H9 (cell line): ENCODE measurements around the gene CDH4. TPM values are rescaled to one million over a fixed set of nuclear protein-coding genes. Genes with fewer than 3 reads are reported as not detected.

Experiments
- DNase-seq: peaks from one replicate; pipeline ENCODE4 v3.0.0-alpha.2; 2017
- H2AFZ ChIP-seq: one replicate; pipeline ENCODE4 v1.6.1; 2013; ENCODE audit warnings: mild to moderate bottlenecking, low read length, control low read depth, moderate library complexity
- H2AK5ac ChIP-seq: 2 replicates; pipeline ENCODE4 v1.6.1; 2013; ENCODE audit warnings: low read length, control low read depth, mixed read lengths; ENCODE audit not compliant: insufficient read length
- H2BK120ac ChIP-seq: one replicate; pipeline ENCODE4 v1.6.1; 2013; ENCODE audit warnings: low read depth, mild to moderate bottlenecking, low read length, control low read depth, inconsistent platforms; ENCODE audit not compliant: poor library complexity, severe bottlenecking
- H2BK12ac ChIP-seq: 2 replicates; pipeline ENCODE4 v1.6.1; 2013; ENCODE audit warnings: low read length, control low read depth, mixed read lengths, low read depth; ENCODE audit not compliant: insufficient read length
- H2BK15ac ChIP-seq: 2 replicates; pipeline ENCODE4 v1.6.1; 2013; ENCODE audit warnings: low read depth, low read length, control low read depth
- H2BK20ac ChIP-seq: one replicate; pipeline ENCODE4 v1.6.1; 2013; ENCODE audit warnings: low read depth, mild to moderate bottlenecking, low read length, control low read depth, inconsistent platforms; ENCODE audit not compliant: poor library complexity, severe bottlenecking
- H2BK5ac ChIP-seq: 2 replicates; pipeline ENCODE4 v1.6.1; 2013; ENCODE audit warnings: low read length, control low read depth, mixed read lengths; ENCODE audit not compliant: insufficient read length
- H3K14ac ChIP-seq: 2 replicates; pipeline ENCODE4 v1.6.1; 2013; ENCODE audit warnings: low read length, control low read depth; ENCODE audit not compliant: insufficient read depth
- H3K18ac ChIP-seq: 2 replicates; pipeline ENCODE4 v1.6.1; 2013; ENCODE audit warnings: low read depth, mild to moderate bottlenecking, mixed read lengths, low read length, control low read depth; ENCODE audit not compliant: insufficient read length
- H3K23ac ChIP-seq: 2 replicates; pipeline ENCODE4 v1.6.1; 2013; ENCODE audit warnings: low read length, control low read depth, mixed read lengths, low read depth; ENCODE audit not compliant: insufficient read length
- H3K23me2 ChIP-seq: 2 replicates; pipeline ENCODE4 v1.6.1; 2013; ENCODE audit warnings: low read depth, mild to moderate bottlenecking, mixed read lengths, low read length, control low read depth; ENCODE audit not compliant: insufficient read length, poor library complexity, severe bottlenecking
- H3K27ac ChIP-seq: 2 replicates; pipeline ENCODE4 v1.5.1; 2013; ENCODE audit warnings: low read length, control low read depth, mixed read lengths, low read depth; ENCODE audit not compliant: insufficient read length
- H3K27me3 ChIP-seq: 2 replicates; pipeline ENCODE4 v1.6.1; 2013; ENCODE audit warnings: low read length, control low read depth, inconsistent platforms; ENCODE audit not compliant: insufficient read depth
- H3K4ac ChIP-seq: 2 replicates; pipeline ENCODE4 v1.6.1; 2013; ENCODE audit warnings: low read depth, mild to moderate bottlenecking, control low read depth, inconsistent platforms, low read length, moderate library complexity
- H3K4me1 ChIP-seq: 2 replicates; pipeline ENCODE4 v1.6.1; 2013; ENCODE audit warnings: low read length, control low read depth, inconsistent platforms; ENCODE audit not compliant: insufficient read depth
- H3K4me2 ChIP-seq: 2 replicates; pipeline ENCODE4 v1.6.1; 2013; ENCODE audit warnings: low read length, control low read depth, mixed read lengths; ENCODE audit not compliant: insufficient read length, insufficient read depth
- H3K56ac ChIP-seq: 2 replicates; pipeline ENCODE4 v1.6.1; 2013; ENCODE audit warnings: low read depth, mild to moderate bottlenecking, mixed read lengths, low read length, control low read depth; ENCODE audit not compliant: insufficient read length
- H3K79me1 ChIP-seq: 2 replicates; pipeline ENCODE4 v1.6.1; 2013; ENCODE audit warnings: low read depth, mild to moderate bottlenecking, moderate library complexity, low read length, control low read depth, inconsistent platforms; ENCODE audit not compliant: insufficient read depth, poor library complexity, severe bottlenecking
- H3K79me2 ChIP-seq: 2 replicates; pipeline ENCODE4 v1.6.1; 2013; ENCODE audit warnings: low read length, control low read depth, inconsistent platforms; ENCODE audit not compliant: insufficient read depth
- H3K9ac ChIP-seq: 2 replicates; pipeline ENCODE4 v1.6.1; 2013; ENCODE audit warnings: low read length, control low read depth, mixed read lengths; ENCODE audit not compliant: insufficient read length; ENCODE audit errors: extremely low read depth
- H3K9me3 ChIP-seq: one replicate; pipeline ENCODE4 v1.6.1; 2013; ENCODE audit warnings: low read depth, low read length, inconsistent platforms; ENCODE audit not compliant: control insufficient read depth
- H3T11ph ChIP-seq: one replicate; pipeline ENCODE4 v1.6.1; 2013; ENCODE audit warnings: mild to moderate bottlenecking, low read length, control low read depth, inconsistent platforms
- H4K20me1 ChIP-seq: one replicate; pipeline ENCODE4 v1.6.1; 2013; ENCODE audit not compliant: control insufficient read depth, insufficient read length, insufficient read depth
- H4K5ac ChIP-seq: 2 replicates; pipeline ENCODE4 v1.6.1; 2013; ENCODE audit warnings: low read depth, mild to moderate bottlenecking, mixed read lengths, low read length, control low read depth; ENCODE audit not compliant: insufficient read length
- H4K8ac ChIP-seq: replicated peaks from 2 replicates; pipeline ENCODE4 v1.6.1; 2013; ENCODE audit warnings: low read length, control low read depth, mixed read lengths, low read depth; ENCODE audit not compliant: insufficient read length
- H4K91ac ChIP-seq: 2 replicates; pipeline ENCODE4 v1.6.1; 2013; ENCODE audit warnings: low read depth, mild to moderate bottlenecking, moderate library complexity, mixed read lengths, low read length, control low read depth; ENCODE audit not compliant: insufficient read length
- H3K27ac Mint-ChIP-seq, 3 experiments: 2 replicates in 2 of 3; 3 replicates in 1 of 3; pipeline ENCODE4 v1.8.0; 2020 to 2021; ENCODE audit warnings: mixed read lengths in 3 of 3, mild to moderate bottlenecking in 1 of 3, moderate library complexity in 1 of 3
- H3K27me3 Mint-ChIP-seq: 2 replicates; pipeline ENCODE4 v1.8.0; 2021; ENCODE audit warnings: low read depth, mild to moderate bottlenecking, moderate library complexity, mixed read lengths
- H3K36me3 Mint-ChIP-seq, 3 experiments: 2 replicates in 2 of 3; 3 replicates in 1 of 3; pipeline ENCODE4 v1.8.0; 2020 to 2021; ENCODE audit warnings: low read depth in 3 of 3, mixed read lengths in 3 of 3; ENCODE audit not compliant: insufficient read depth in 1 of 3
- H3K4me1 Mint-ChIP-seq, 2 experiments: 2 replicates each; pipeline ENCODE4 v1.8.0; 2020; ENCODE audit warnings: mixed read lengths in 2 of 2
- H3K4me3 Mint-ChIP-seq, 2 experiments: 2 replicates in 1 of 2; 3 replicates in 1 of 2; pipeline ENCODE4 v1.8.0; 2020 to 2021; ENCODE audit warnings: mild to moderate bottlenecking in 2 of 2, mixed read lengths in 2 of 2, moderate library complexity in 1 of 2
- H3K9me3 Mint-ChIP-seq, 2 experiments: 2 replicates in 1 of 2; 3 replicates in 1 of 2; pipeline ENCODE4 v1.8.0; 2020; ENCODE audit warnings: mild to moderate bottlenecking in 2 of 2, mixed read lengths in 2 of 2, moderate library complexity in 1 of 2
- CTCF ChIP-seq: fragments of 200-600 bp; sonication (generic); conservative IDR thresholded peaks from 3 replicates; pipeline ENCODE4 v1.8.0; 2021; ENCODE audit warnings: antibody characterized with exemption, mild to moderate bottlenecking
- WGBS: extraction: QIAGEN DNeasy Blood & Tissue Kit; methylation state at CpG from one replicate; pipeline ENCODE4 v1.1.7; 2013; ENCODE audit warnings: missing lambda C conversion rate, low lambda C conversion rate, mixed read lengths; ENCODE audit not compliant: insufficient read length; ENCODE audit errors: extremely low coverage; 5-methylcytosine and 5-hydroxymethylcytosine counted together
- total RNA-seq: library from RNA; stranded (reverse); gene quantifications from 2 replicates; pipeline ENCODE4 v1.2.1, GENCODE V29; 2021

Gene CDH4
- total RNA-seq, 1 experiment from 2014 or later, result 3.0 TPM

- no peak overlapping the region for H2AK5ac ChIP-seq
- H2BK12ac ChIP-seq, result no peak overlapping the region
- no peak overlapping the region for H3K27ac ChIP-seq
- Mint-ChIP-seq H3K36me3 (peaks cover 8 to 22% (median 12%) of the 10 kb centered on the region in 3 experiments), H3K9me3 (peaks cover 17 to 22% of the 10 kb centered on the region in 2 experiments), H3K4me3 (no peak overlapping the region), H3K4me1 (peaks cover 17 to 18% of the 10 kb centered on the region in 2 experiments), H3K27me3 (peaks cover 52% of the 10 kb centered on the region), H3K27ac (no peak overlapping the region; a peak in 1 of 7 replicates)
- H3K18ac ChIP-seq, result no peak overlapping the region
- H3K56ac ChIP-seq, result no peak overlapping the region
- H3K23me2 ChIP-seq, result no peaks in the 10 kb centered on the region
- H3K23ac ChIP-seq, result no peak overlapping the region
- H4K5ac ChIP-seq, result no peak overlapping the region
- H3K4me1 ChIP-seq, result no peaks in the 10 kb centered on the region
- no peak overlapping the region for H4K91ac ChIP-seq
- DNase-seq, result no peak
- no peak overlapping the region for H3K14ac ChIP-seq
- H3K9ac ChIP-seq, result no peak overlapping the region
- no peak overlapping the region for H3K4ac ChIP-seq
- H3K79me2 ChIP-seq, result no peaks in the 10 kb centered on the region
- H3K79me1 ChIP-seq, result no peaks in the 10 kb centered on the region
- H3K4me2 ChIP-seq, result no peak overlapping the region
- peaks cover 8% of the 10 kb centered on the region for H3K9me3 ChIP-seq
- no peak overlapping the region for H4K8ac ChIP-seq
- H3K27me3 ChIP-seq, result no peaks in the 10 kb centered on the region; the same call in 1 of the 2 replicates
- H3T11ph ChIP-seq, result no peak overlapping the region
- no peak overlapping the region for H2BK15ac ChIP-seq
- no peak overlapping the region for H2BK20ac ChIP-seq
- no peak overlapping the region for H2BK5ac ChIP-seq
- TF ChIP-seq CTCF, result no peak
- WGBS, result no CpG with 5 or more reads among the region's 29 CpGs
- H4K20me1 ChIP-seq, result no peaks in the 10 kb centered on the region
- H2AFZ ChIP-seq, result no peak overlapping the region
- no peak overlapping the region for H2BK120ac ChIP-seq
Observed at GRCh38 chr20:61588411-61589385, 336.6 kb downstream of the CDH4 start.
